CD4-positive, alpha-beta T cell (primary cell): Measurements from ENCODE around the gene COQ6. TPM values are rescaled to one million over a fixed set of nuclear protein-coding genes. Genes with fewer than 3 reads are reported as not detected.

Experiments used
- ATAC-seq: fragments of 200-7000 bp; cut with Tn5 transposase; one replicate; pipeline ENCODE4 v1.10.0; 2022; ENCODE audit warnings: mild to moderate bottlenecking; ENCODE audit not compliant: poor library complexity
- CTCF ChIA-PET: fragments of 350-600 bp; sonication (Branson Sonifier 250); formaldehyde crosslinking; loops from one replicate; lab custom pipeline; 2021; ENCODE audit warnings: antibody characterized with exemption, inconsistent platforms; lab: Charles Lee
- POLR2A ChIA-PET: fragments of 350-600 bp; sonication (Branson Sonifier 250); formaldehyde crosslinking; loops from one replicate; lab custom pipeline; 2021; ENCODE audit warnings: antibody characterized with exemption, inconsistent platforms; lab: Charles Lee
- DNase-seq, 14 experiments: peaks; one replicate each; pipeline ENCODE4 v3.0.0-alpha.2; 2013 to 2020; ENCODE audit warnings: mixed read lengths in 2 of 14
- H3K27ac ChIP-seq, 2 donors: one replicate each; pipeline versions ENCODE4 v1.5.1 to v1.7.0; 2013; ENCODE audit warnings: low read length in 2 of 2, low read depth in 1 of 2, mild to moderate bottlenecking in 1 of 2
- H3K27me3 ChIP-seq, 2 experiments: 1 replicate in 1 of 2; 2 replicates in 1 of 2; pipeline versions ENCODE4 v1.6.1 to v1.7.0; 2013; ENCODE audit warnings: low read length in 2 of 2, control low read depth in 1 of 2, mild to moderate bottlenecking in 1 of 2, moderate library complexity in 1 of 2; ENCODE audit not compliant: insufficient read depth in 2 of 2, control insufficient read depth in 1 of 2
- H3K36me3 ChIP-seq: one replicate; pipeline ENCODE4 v1.6.1; 2013; ENCODE audit warnings: low read length, control low read depth; ENCODE audit not compliant: insufficient read depth
- H3K4me1 ChIP-seq: one replicate; pipeline ENCODE4 v1.6.1; 2013; ENCODE audit warnings: low read length, control low read depth; ENCODE audit not compliant: insufficient read depth
- H3K4me3 ChIP-seq: one replicate; pipeline ENCODE4 v1.5.1; 2013; ENCODE audit warnings: mild to moderate bottlenecking, low read length, moderate library complexity
- H3K9me3 ChIP-seq, 2 experiments: 1 replicate in 1 of 2; 2 replicates in 1 of 2; pipeline versions ENCODE4 v1.6.1 to v1.7.0; 2013; ENCODE audit warnings: low read length in 2 of 2, mild to moderate bottlenecking in 2 of 2, control low read depth in 1 of 2, moderate library complexity in 1 of 2; ENCODE audit not compliant: control insufficient read depth in 1 of 2, insufficient read depth in 1 of 2
- H3K27ac Mint-ChIP-seq: one replicate; pipeline ENCODE4 v1.8.0; 2020; ENCODE audit warnings: mixed read lengths
- H3K27me3 Mint-ChIP-seq: one replicate; pipeline ENCODE4 v1.8.0; 2021; ENCODE audit warnings: mixed read lengths
- H3K36me3 Mint-ChIP-seq: one replicate; pipeline ENCODE4 v1.8.0; 2021; ENCODE audit warnings: low read depth, mixed read lengths
- H3K4me1 Mint-ChIP-seq: one replicate; pipeline ENCODE4 v1.8.0; 2021; ENCODE audit warnings: low read depth, mixed read lengths
- H3K4me3 Mint-ChIP-seq: one replicate; pipeline ENCODE4 v1.8.0; 2020; ENCODE audit warnings: mild to moderate bottlenecking, mixed read lengths
- H3K9me3 Mint-ChIP-seq: one replicate; pipeline ENCODE4 v1.8.0; 2020; ENCODE audit warnings: mixed read lengths
- CTCF ChIP-seq: fragments of 200-600 bp; IDR thresholded peaks from one replicate; pipeline ENCODE4 v1.8.0; 2022; ENCODE audit warnings: antibody characterized with exemption, mild to moderate bottlenecking
- intact Hi-C, 2 experiments: fragments of 100-400 bp; cut with DNase I in 1 of 2; cut with micrococcal nuclease in 1 of 2; formaldehyde crosslinking; loops; one replicate each; pipeline versions ENCODE4 v1.15.1 to v1.9.0; 2023 to 2025; cut with DNase I, micrococcal nuclease
- total RNA-seq, 174 experiments: library from RNA in 2 of 174; stranded (reverse) in 2 of 174; gene quantifications; one replicate each; pipeline ENCODE4 v1.2.3 and lab custom pipeline; 2021 to 2026

The COQ6 gene
- total RNA-seq, 2 experiments from 2014 or later: 37.1 to 38.9 TPM

- CTCF ChIA-PET: no interaction called here
- intact Hi-C loops: no loop called here
- H3K9me3 Mint-ChIP-seq: no peaks in the 10 kb centered on the region
- H3K36me3 Mint-ChIP-seq: peaks cover 45% of the 10 kb centered on the region
- H3K27me3 Mint-ChIP-seq: no peaks in the 10 kb centered on the region
- Histone ChIP-seq H3K36me3 (peaks cover 19% of the 10 kb centered on the region), H3K27me3 (no peaks in the 10 kb centered on the region), H3K27ac (no peak overlapping the region), H3K4me3 (no peak overlapping the region), H3K4me1 (no peaks in the 10 kb centered on the region), H3K9me3 (no peaks in the 10 kb centered on the region)
- no peak for TF ChIP-seq CTCF
- POLR2A ChIA-PET: no interaction called here
- H3K4me1 Mint-ChIP-seq: no peaks in the 10 kb centered on the region
- DNase-seq: no peak
- no peak overlapping the region for H3K4me3 Mint-ChIP-seq
- ATAC-seq: no peak
- H3K27ac Mint-ChIP-seq: no peak overlapping the region
Observed at GRCh38 chr14:73968885-73969284, 18.8 kb downstream of the COQ6 start.

- intact Hi-C loops: no loop called here
- H3K4me1 ChIP-seq: no peaks in the 10 kb centered on the region
- Mint-ChIP-seq H3K27me3 (no peaks in the 10 kb centered on the region), H3K27ac (no peak overlapping the region), H3K4me3 (no peak overlapping the region), H3K9me3 (no peaks in the 10 kb centered on the region), H3K4me1 (no peaks in the 10 kb centered on the region), H3K36me3 (peaks cover 42% of the 10 kb centered on the region)
- DNase-seq: no peak
- H3K36me3 ChIP-seq: peaks cover 13% of the 10 kb centered on the region
- H3K27ac ChIP-seq: no peak overlapping the region
- TF ChIP-seq CTCF: no peak
- CTCF ChIA-PET: no interaction called here
- no peaks in the 10 kb centered on the region for H3K27me3 ChIP-seq
- no peak for ATAC-seq
- H3K9me3 ChIP-seq: no peaks in the 10 kb centered on the region
- no peak overlapping the region for H3K4me3 ChIP-seq
- POLR2A ChIA-PET: no interaction called here
Observed at GRCh38 chr14:73973497-73973896, 23.4 kb downstream of the COQ6 start.

- Mint-ChIP-seq H3K4me1 (no peaks in the 10 kb centered on the region), H3K9me3 (no peaks in the 10 kb centered on the region), H3K27me3 (no peaks in the 10 kb centered on the region), H3K27ac (no peak overlapping the region), H3K4me3 (no peak overlapping the region), H3K36me3 (peaks cover 36% of the 10 kb centered on the region)
- ChIA-PET POLR2A (no interaction called here), CTCF (no interaction called here)
- TF ChIP-seq CTCF: no peak
- ATAC-seq (no peak), DNase-seq (no peak)
- intact Hi-C loops: no loop called here
- H3K4me3 ChIP-seq: no peak overlapping the region
- no peaks in the 10 kb centered on the region for H3K9me3 ChIP-seq
- no peaks in the 10 kb centered on the region for H3K36me3 ChIP-seq
- H3K27me3 ChIP-seq: no peaks in the 10 kb centered on the region
- no peak overlapping the region for H3K27ac ChIP-seq
- H3K4me1 ChIP-seq: no peaks in the 10 kb centered on the region
Observed at GRCh38 chr14:73976125-73976524, 26.0 kb downstream of the COQ6 start.
